GM13977 (cell line): ENCODE measurements around the gene TGFBR2.

Source experiments
- DNase-seq: peaks from one replicate; pipeline ENCODE4 v3.0.0; 2012; ENCODE audit warnings: low spot score
- CTCF ChIP-seq: IDR thresholded peaks from 2 replicates; pipeline ENCODE4 v1.5.1; 2012; ENCODE audit warnings: mild to moderate bottlenecking, control low read depth; ENCODE audit not compliant: insufficient read depth; ENCODE audit errors: extremely low read depth, missing control alignments
- in situ Hi-C: fragments of 300-500 bp; cut with MboI; formaldehyde crosslinking; loops from one replicate; pipeline ENCODE4 v1.12.0; 2022; ENCODE audit warnings: low sequenced_read_pairs, low pct_unique_long_range_greater_than_20kb, mixed read lengths, inconsistent platforms; ENCODE audit not compliant: unreplicated experiment

TGFBR2 gene

GRCh38 chr3:30712991-30713390 is 106.6 kb downstream of the TGFBR2 start:
- TF ChIP-seq CTCF: no peak
- in situ Hi-C loops: no loop called here
- no peak for DNase-seq

GRCh38 chr3:30713885-30714503 is 107.6 kb downstream of the TGFBR2 start:
- in situ Hi-C loops: no loop called here
- no peak for TF ChIP-seq CTCF
- no peak for DNase-seq

GRCh38 chr3:30719536-30719935 is 113.1 kb downstream of the TGFBR2 start:
- DNase-seq: no peak
- in situ Hi-C loops: no loop called here
- no peak for TF ChIP-seq CTCF

- in situ Hi-C loops: no loop called here
- TF ChIP-seq CTCF: no peak
- DNase-seq: no peak
These were observed 114.3 kb downstream of the TGFBR2 start for GRCh38 chr3:30720586-30721313.

GRCh38 chr3:30721314-30721634 is 114.9 kb downstream of the TGFBR2 start:
- TF ChIP-seq CTCF: no peak
- in situ Hi-C loops: no loop called here
- no peak for DNase-seq

GRCh38 chr3:30723211-30723610 is 116.8 kb downstream of the TGFBR2 start:
- TF ChIP-seq CTCF: no peak
- in situ Hi-C loops: no loop called here
- no peak for DNase-seq

- no peak for DNase-seq
- TF ChIP-seq CTCF: no peak
- in situ Hi-C loops: no loop called here
These were observed 118.5 kb downstream of the TGFBR2 start for GRCh38 chr3:30724863-30725262.
